Nephron (organoid): ENCODE measurements around the gene ATP9B.

Source experiments
- H3K27ac Mint-ChIP-seq, 3 experiments: 2 replicates each; pipeline ENCODE4 v1.8.0; 2020; ENCODE audit warnings: mixed read lengths in 3 of 3, mild to moderate bottlenecking in 2 of 3, moderate library complexity in 1 of 3
- H3K27me3 Mint-ChIP-seq: 2 replicates; pipeline ENCODE4 v1.8.0; 2021; ENCODE audit warnings: low read depth, mild to moderate bottlenecking, moderate library complexity, mixed read lengths
- H3K36me3 Mint-ChIP-seq: 2 replicates; pipeline ENCODE4 v1.8.0; 2020; ENCODE audit warnings: low read depth, mixed read lengths
- H3K4me1 Mint-ChIP-seq: 2 replicates; pipeline ENCODE4 v1.8.0; 2020; ENCODE audit warnings: mixed read lengths
- H3K4me3 Mint-ChIP-seq, 3 experiments: 2 replicates each; pipeline ENCODE4 v1.8.0; 2020; ENCODE audit warnings: mild to moderate bottlenecking in 3 of 3, mixed read lengths in 3 of 3, moderate library complexity in 2 of 3
- H3K9me3 Mint-ChIP-seq: 2 replicates; pipeline ENCODE4 v1.8.0; 2020; ENCODE audit warnings: mixed read lengths
- CTCF ChIP-seq, 3 experiments: fragments of 200-600 bp; sonication (generic); IDR thresholded peaks; one replicate each; pipeline ENCODE4 v1.5.0; 2021; ENCODE audit warnings: antibody characterized with exemption in 3 of 3; ENCODE audit not compliant: unreplicated experiment in 3 of 3

The ATP9B gene

GRCh38 chr18:79250301-79250981, 181.2 kb downstream of the ATP9B start:
- Mint-ChIP-seq H3K27me3 (no peaks in the 10 kb centered on the region), H3K9me3 (no peaks in the 10 kb centered on the region), H3K4me1 (peaks cover 5% of the 10 kb centered on the region), H3K4me3 (no peak overlapping the region), H3K36me3 (peaks cover 9% of the 10 kb centered on the region), H3K27ac (peak overlapping the region in 1 of 3 experiments; percentile 60)
- no peak for TF ChIP-seq CTCF (IDR thresholded peaks at IDR 0.05; ENCODE audit: unreplicated experiment in 3 of 3)

- peak overlapping the region in 1 of 3 experiments; percentile 60 for H3K27ac Mint-ChIP-seq
- H3K4me3 Mint-ChIP-seq: no peak overlapping the region
- no peaks in the 10 kb centered on the region for H3K9me3 Mint-ChIP-seq
- no peaks in the 10 kb centered on the region for H3K27me3 Mint-ChIP-seq
- H3K36me3 Mint-ChIP-seq: peaks cover 10% of the 10 kb centered on the region
- no peak for TF ChIP-seq CTCF (IDR thresholded peaks at IDR 0.05; ENCODE audit: unreplicated experiment in 3 of 3)
- peaks cover 5% of the 10 kb centered on the region for H3K4me1 Mint-ChIP-seq
Measured at GRCh38 chr18:79251021-79251420, 181.8 kb downstream of the ATP9B start.

GRCh38 chr18:79252904-79253633, 183.9 kb downstream of the ATP9B start:
- no peak overlapping the region for H3K4me3 Mint-ChIP-seq
- no peaks in the 10 kb centered on the region for H3K27me3 Mint-ChIP-seq
- no peak overlapping the region for H3K27ac Mint-ChIP-seq
- no peak for TF ChIP-seq CTCF (IDR thresholded peaks at IDR 0.05; ENCODE audit: unreplicated experiment in 3 of 3)
- no peaks in the 10 kb centered on the region for H3K9me3 Mint-ChIP-seq
- H3K4me1 Mint-ChIP-seq: no peaks in the 10 kb centered on the region
- peaks cover 10% of the 10 kb centered on the region for H3K36me3 Mint-ChIP-seq

- Mint-ChIP-seq H3K9me3 (no peaks in the 10 kb centered on the region), H3K27me3 (no peaks in the 10 kb centered on the region), H3K36me3 (peaks cover 32% of the 10 kb centered on the region), H3K4me1 (no peaks in the 10 kb centered on the region), H3K4me3 (no peak overlapping the region), H3K27ac (no peak overlapping the region)
- TF ChIP-seq CTCF (IDR thresholded peaks at IDR 0.05; ENCODE audit: unreplicated experiment in 3 of 3): no peak
Measured at GRCh38 chr18:79257480-79257879, 188.3 kb downstream of the ATP9B start.

- Mint-ChIP-seq H3K4me1 (no peaks in the 10 kb centered on the region), H3K9me3 (no peaks in the 10 kb centered on the region), H3K4me3 (no peak overlapping the region), H3K36me3 (peaks cover 32% of the 10 kb centered on the region), H3K27ac (no peak overlapping the region), H3K27me3 (no peaks in the 10 kb centered on the region)
- no peak for TF ChIP-seq CTCF (IDR thresholded peaks at IDR 0.05; ENCODE audit: unreplicated experiment in 3 of 3)
Measured at GRCh38 chr18:79258447-79258846, 189.3 kb downstream of the ATP9B start.
